ENCODE results near the gene CIB2. TPM values are rescaled to one million over a fixed set of nuclear protein-coding genes. Genes with fewer than 3 reads are reported as not detected.

Gene CIB2
- total and polyA plus RNA-seq, 10 donors = 1.0 to 5.0 (median 3.1) TPM

DNA sequence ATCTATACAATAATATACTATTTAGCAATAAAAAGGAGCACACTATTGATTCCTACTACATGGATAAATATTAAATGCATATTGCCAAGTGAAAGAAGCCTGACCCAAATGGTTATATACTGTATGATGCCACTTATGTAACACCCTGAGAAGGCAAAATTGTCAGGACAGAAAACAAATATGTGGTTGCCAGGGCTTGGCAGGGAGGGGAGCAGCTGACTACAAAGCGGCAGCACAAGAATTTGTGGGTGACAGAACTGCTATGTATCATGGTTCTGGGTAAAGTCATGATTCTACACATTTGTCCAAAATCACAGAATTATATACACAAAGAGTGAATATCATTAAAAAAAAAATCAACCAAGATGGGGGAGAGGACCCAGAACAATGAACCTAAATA lies 76.3 kb downstream of the CIB2 start:
- no peak for DNase-seq
- Histone ChIP-seq H3K27me3 (replicated peaks in 1 of 7) (no peaks in the 10 kb centered on the region), H3K9me3 (no peaks in the 10 kb centered on the region), H3K27ac (peak overlapping the region in 6 of 8 donors; percentile 70 to 97 (median 94)), H3K36me3 (peaks cover 0 to 30% (median 7%) of the 10 kb centered on the region in 6 donors), H3K4me1 (peaks cover 76 to 100% (median 99%) of the 10 kb centered on the region in 6 donors), H3K4me3 (no peak overlapping the region)
- 59 to 79% (median 65%) methylated on average over 1 of the region's 1 CpG for WGBS, 5 donors
- TF ChIP-seq POLR2AphosphoS5 (IDR thresholded peaks at IDR 0.05) (no peak), POLR2A (IDR thresholded peaks at IDR 0.05) (no peak)
- TF ChIP-seq, protein P1, sequence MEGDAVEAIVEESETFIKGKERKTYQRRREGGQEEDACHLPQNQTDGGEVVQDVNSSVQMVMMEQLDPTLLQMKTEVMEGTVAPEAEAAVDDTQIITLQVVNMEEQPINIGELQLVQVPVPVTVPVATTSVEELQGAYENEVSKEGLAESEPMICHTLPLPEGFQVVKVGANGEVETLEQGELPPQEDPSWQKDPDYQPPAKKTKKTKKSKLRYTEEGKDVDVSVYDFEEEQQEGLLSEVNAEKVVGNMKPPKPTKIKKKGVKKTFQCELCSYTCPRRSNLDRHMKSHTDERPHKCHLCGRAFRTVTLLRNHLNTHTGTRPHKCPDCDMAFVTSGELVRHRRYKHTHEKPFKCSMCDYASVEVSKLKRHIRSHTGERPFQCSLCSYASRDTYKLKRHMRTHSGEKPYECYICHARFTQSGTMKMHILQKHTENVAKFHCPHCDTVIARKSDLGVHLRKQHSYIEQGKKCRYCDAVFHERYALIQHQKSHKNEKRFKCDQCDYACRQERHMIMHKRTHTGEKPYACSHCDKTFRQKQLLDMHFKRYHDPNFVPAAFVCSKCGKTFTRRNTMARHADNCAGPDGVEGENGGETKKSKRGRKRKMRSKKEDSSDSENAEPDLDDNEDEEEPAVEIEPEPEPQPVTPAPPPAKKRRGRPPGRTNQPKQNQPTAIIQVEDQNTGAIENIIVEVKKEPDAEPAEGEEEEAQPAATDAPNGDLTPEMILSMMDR (IDR thresholded peaks at IDR 0.05 in 8 of 11, conservative IDR thresholded peaks at IDR 0.05 in 3 of 11) = no peak
- intact Hi-C loops (cut with DNase I; ENCODE audit: low total_unique reads) = no loop called here

Small RNA genes within 50 kb of the gene (small RNA-seq; reads per million reads assigned to genes)
- 0 reads per million in 4 donors for gene RF00092

Other genes with a start within 250 kb of the CIB2 start
- 100 to 1,000 TPM in 5 of 7 donors, 10 to 100 TPM in 2; 88.7 to 131 (median 106) TPM for gene TBC1D2B, start 53.7 kb downstream of the CIB2 start, total RNA-seq
- 10 to 100 TPM in 2 of 3 donors, 1 to 10 TPM in 1; 9.4 to 19.4 (median 10.0) TPM for gene TBC1D2B, start 53.7 kb downstream of the CIB2 start, polyA plus RNA-seq
- not detected for gene SH2D7, start 38.9 kb downstream of the CIB2 start, total RNA-seq
- gene SH2D7, start 38.9 kb downstream of the CIB2 start, polyA plus RNA-seq = not detected
- gene IDH3A, start 17.9 kb upstream of the CIB2 start, total RNA-seq = 10 to 100 TPM; 63.9 to 90.7 (median 74.0) TPM
- 10 to 100 TPM; 27.6 to 36.5 (median 31.7) TPM for gene IDH3A, start 17.9 kb upstream of the CIB2 start, polyA plus RNA-seq
- gene ACSBG1, start 103.1 kb upstream of the CIB2 start, total RNA-seq = under 1 TPM in 3 of 7 donors, not detected in 4; 0.16 to 0.26 (median 0.23) TPM
- under 1 TPM; 0.19 to 0.33 (median 0.28) TPM for gene ACSBG1, start 103.1 kb upstream of the CIB2 start, polyA plus RNA-seq
- gene DNAJA4, start 133.1 kb upstream of the CIB2 start, total RNA-seq = 10 to 100 TPM; 12.7 to 51.7 (median 18.1) TPM
- 10 to 100 TPM in 1 of 3 donors, 1 to 10 TPM in 2; 6.0 to 10.5 (median 7.2) TPM for gene DNAJA4, start 133.1 kb upstream of the CIB2 start, polyA plus RNA-seq
- gene SKIC8, start 168.2 kb upstream of the CIB2 start, total RNA-seq = 10 to 100 TPM; 33.3 to 60.6 (median 40.5) TPM
- 10 to 100 TPM; 41.2 to 52.3 (median 42.1) TPM for gene SKIC8, start 168.2 kb upstream of the CIB2 start, polyA plus RNA-seq
- gene CRABP1, start 208.9 kb upstream of the CIB2 start, total RNA-seq = 100 to 1,000 TPM in 1 of 7 donors, 10 to 100 TPM in 6; 18.7 to 159 (median 30.8) TPM
- 10 to 100 TPM in 1 of 3 donors, 1 to 10 TPM in 2; 3.5 to 29.1 (median 6.3) TPM for gene CRABP1, start 208.9 kb upstream of the CIB2 start, polyA plus RNA-seq